Adipocyte (in vitro differentiated cells): ENCODE results near the gene ANGPTL1.
"Not testable (repeated sequence)": the region's sequence is repeated elsewhere in the genome, so short reads cannot be mapped to it uniquely, and the experiment has no call there.

ENCODE experiments used
- DNase-seq: peaks from one replicate; pipeline ENCODE4 v3.0.0-alpha.2; 2015; ENCODE audit warnings: low read depth
- H3K27me3 ChIP-seq: replicated peaks from 2 replicates; pipeline ENCODE4 v1.7.0; 2013; ENCODE audit warnings: mild to moderate bottlenecking, low read length, moderate library complexity; ENCODE audit not compliant: control insufficient read depth, insufficient read depth
- H3K36me3 ChIP-seq: 2 replicates; pipeline ENCODE4 v1.7.0; 2013; ENCODE audit warnings: low read length, mild to moderate bottlenecking, moderate library complexity; ENCODE audit not compliant: control insufficient read depth, insufficient read depth, severe bottlenecking
- H3K4me1 ChIP-seq: 2 replicates; pipeline ENCODE4 v1.7.0; 2013; ENCODE audit warnings: mild to moderate bottlenecking, low read length, moderate library complexity; ENCODE audit not compliant: control insufficient read depth, insufficient read depth
- H3K4me3 ChIP-seq: 2 replicates; pipeline ENCODE4 v1.7.0; 2013; ENCODE audit warnings: mild to moderate bottlenecking, low read length, moderate library complexity
- H3K9ac ChIP-seq: 2 replicates; pipeline ENCODE4 v1.7.0; 2013; ENCODE audit warnings: mild to moderate bottlenecking, low read length, moderate library complexity
- H3K9me3 ChIP-seq: 2 replicates; pipeline ENCODE4 v1.7.0; 2013; ENCODE audit warnings: mild to moderate bottlenecking, low read length, moderate library complexity; ENCODE audit not compliant: control insufficient read depth

Gene ANGPTL1

GRCh38 chr1:178867670-178868069 lies 3.2 kb downstream of the ANGPTL1 start:
- Histone ChIP-seq H3K9ac (peak overlapping the region; percentile 91), H3K9me3 (no peaks in the 10 kb centered on the region), H3K36me3 (peaks cover 23% of the 10 kb centered on the region), H3K27me3 (no peaks in the 10 kb centered on the region), H3K4me3 (peak overlapping the region; percentile 92), H3K4me1 (peaks cover 68% of the 10 kb centered on the region)
- DNase-seq: no peak

GRCh38 chr1:178864326-178864725 lies 6.6 kb downstream of the ANGPTL1 start:
- H3K36me3 ChIP-seq: peaks cover 28% of the 10 kb centered on the region
- peaks cover 35% of the 10 kb centered on the region for H3K4me1 ChIP-seq
- peak overlapping the region; percentile 53 for H3K4me3 ChIP-seq

GRCh38 chr1:178862864-178863263 lies 8.0 kb downstream of the ANGPTL1 start:
- peak overlapping the region; percentile 53 for H3K4me3 ChIP-seq
- H3K36me3 ChIP-seq: peaks cover 28% of the 10 kb centered on the region
- no peak for DNase-seq
- H3K9me3 ChIP-seq: no peaks in the 10 kb centered on the region
- H3K9ac ChIP-seq: no peak overlapping the region
- H3K27me3 ChIP-seq: no peaks in the 10 kb centered on the region
- H3K4me1 ChIP-seq: peaks cover 35% of the 10 kb centered on the region

More at GRCh38 chr1:178864326-178864725, 6.6 kb downstream of the ANGPTL1 start:
- Histone ChIP-seq H3K27me3 (no peaks in the 10 kb centered on the region), H3K9ac (no peak overlapping the region), H3K9me3 (no peaks in the 10 kb centered on the region)
- DNase-seq: no peak

GRCh38 chr1:178862416-178862815 lies 8.5 kb downstream of the ANGPTL1 start:
- no peak overlapping the region for H3K4me3 ChIP-seq
- no peak for DNase-seq
- H3K27me3 ChIP-seq: no peaks in the 10 kb centered on the region
- H3K9ac ChIP-seq: no peak overlapping the region
- H3K9me3 ChIP-seq: no peaks in the 10 kb centered on the region
- peaks cover 28% of the 10 kb centered on the region for H3K36me3 ChIP-seq
- H3K4me1 ChIP-seq: peaks cover 35% of the 10 kb centered on the region

GRCh38 chr1:178857126-178857525 lies 13.8 kb downstream of the ANGPTL1 start:
- Histone ChIP-seq H3K9ac (no peak overlapping the region), H3K4me3 (no peak overlapping the region), H3K36me3 (peaks cover 10% of the 10 kb centered on the region), H3K9me3 (no peaks in the 10 kb centered on the region), H3K27me3 (no peaks in the 10 kb centered on the region), H3K4me1 (no peaks in the 10 kb centered on the region)
- no peak for DNase-seq

- Histone ChIP-seq H3K36me3 (peaks cover 13% of the 10 kb centered on the region), H3K9me3 (no peaks in the 10 kb centered on the region), H3K27me3 (no peaks in the 10 kb centered on the region), H3K9ac (no peak overlapping the region), H3K4me3 (no peak overlapping the region), H3K4me1 (peaks cover 13% of the 10 kb centered on the region)
- no peak for DNase-seq
Observed at GRCh38 chr1:178849918-178850317, 21.0 kb downstream of the ANGPTL1 start.

- DNase-seq, H3K4me3 ChIP-seq, H3K27me3 ChIP-seq, H3K9ac ChIP-seq, H3K9me3 ChIP-seq: not testable (repeated sequence)
- Histone ChIP-seq H3K4me1 (peaks cover 13% of the 10 kb centered on the region), H3K36me3 (peaks cover 12% of the 10 kb centered on the region)
Observed at GRCh38 chr1:178847919-178848318, 23.0 kb downstream of the ANGPTL1 start.

GRCh38 chr1:178847396-178847849 lies 23.5 kb downstream of the ANGPTL1 start:
- Histone ChIP-seq H3K9me3 (no peaks in the 10 kb centered on the region), H3K27me3 (no peaks in the 10 kb centered on the region), H3K36me3 (peaks cover 7% of the 10 kb centered on the region), H3K9ac (no peak overlapping the region), H3K4me1 (peaks cover 13% of the 10 kb centered on the region), H3K4me3 (no peak overlapping the region)
- DNase-seq: peak; percentile 72

GRCh38 chr1:178846306-178846705 lies 24.6 kb downstream of the ANGPTL1 start:
- H3K9ac ChIP-seq: no peak overlapping the region
- peaks cover 5% of the 10 kb centered on the region for H3K36me3 ChIP-seq
- DNase-seq: no peak
- H3K27me3 ChIP-seq: no peaks in the 10 kb centered on the region
- peaks cover 13% of the 10 kb centered on the region for H3K4me1 ChIP-seq
- H3K9me3 ChIP-seq: no peaks in the 10 kb centered on the region
- H3K4me3 ChIP-seq: no peak overlapping the region

GRCh38 chr1:178844436-178844835 lies 26.4 kb downstream of the ANGPTL1 start:
- no peaks in the 10 kb centered on the region for H3K36me3 ChIP-seq
- DNase-seq: no peak

GRCh38 chr1:178825167-178825566 lies 45.7 kb downstream of the ANGPTL1 start:
- no peaks in the 10 kb centered on the region for H3K27me3 ChIP-seq
- H3K4me1 ChIP-seq: peaks cover 5% of the 10 kb centered on the region
- H3K9ac ChIP-seq: no peak overlapping the region
- no peak for DNase-seq
- H3K4me3 ChIP-seq: no peak overlapping the region
- H3K36me3 ChIP-seq: peaks cover 21% of the 10 kb centered on the region
- H3K9me3 ChIP-seq: no peaks in the 10 kb centered on the region

More at GRCh38 chr1:178844436-178844835, 26.4 kb downstream of the ANGPTL1 start:
- H3K9ac ChIP-seq: no peak overlapping the region
- no peak overlapping the region for H3K4me3 ChIP-seq
- H3K9me3 ChIP-seq: no peaks in the 10 kb centered on the region
- H3K27me3 ChIP-seq: no peaks in the 10 kb centered on the region
- peaks cover 7% of the 10 kb centered on the region for H3K4me1 ChIP-seq
